PFSK-1 (cell line): ENCODE results near the gene ATP5F1E.

Experiments
- FOXP2 ChIP-seq: optimal IDR thresholded peaks from 2 replicates; pipeline ENCODE3; 2011; ENCODE audit warnings: borderline replicate concordance, control low read depth, inconsistent platforms; ENCODE audit not compliant: insufficient read depth; ENCODE audit errors: extremely low read length, extremely low read depth
- POLR2AphosphoS5 ChIP-seq: IDR thresholded peaks from 2 replicates; pipeline ENCODE4 v1.6.1; 2012; ENCODE audit warnings: low read depth, mild to moderate bottlenecking, control low read depth, low read length, moderate library complexity
- SIN3A ChIP-seq: IDR thresholded peaks from 2 replicates; pipeline ENCODE4 v1.6.1; 2012; ENCODE audit warnings: mild to moderate bottlenecking, low read length, moderate library complexity, borderline replicate concordance; ENCODE audit not compliant: insufficient read depth
- TAF1 ChIP-seq: IDR thresholded peaks from 2 replicates; pipeline ENCODE4 v1.6.1; 2012; ENCODE audit warnings: low read length, control low read depth, borderline replicate concordance; ENCODE audit not compliant: insufficient read depth
- TF ChIP-seq, protein P1 (sequence below), 2 experiments: IDR thresholded peaks; 2 replicates each; pipeline versions ENCODE4 v1.6.1 to v1.8.0; 2011 to 2012; ENCODE audit warnings: low read depth in 2 of 2, low read length in 2 of 2, control low read depth in 1 of 2, inconsistent platforms in 1 of 2, mild to moderate bottlenecking in 1 of 2, moderate library complexity in 1 of 2; ENCODE audit not compliant: insufficient read depth in 1 of 2

ATP5F1E gene

DNA sequence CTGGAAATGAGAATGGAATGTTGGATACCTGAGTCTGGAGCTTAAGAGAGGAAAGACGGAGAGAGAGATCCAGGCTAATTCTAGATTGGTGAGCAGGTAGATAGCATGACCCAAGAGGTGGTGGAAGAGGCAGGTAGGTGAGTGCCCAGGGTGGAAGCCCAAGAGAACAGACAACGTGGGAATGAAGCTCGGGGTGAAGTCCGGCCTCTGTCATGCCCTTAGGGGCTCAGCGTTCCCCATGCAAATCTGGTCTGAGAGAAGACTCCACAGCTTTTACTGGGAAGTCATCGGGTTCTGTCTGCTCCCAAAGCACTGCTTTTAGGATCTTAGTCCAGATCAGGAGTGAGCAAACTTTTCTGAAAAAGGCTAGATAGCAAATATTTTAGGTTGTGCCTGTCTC is 47.4 kb downstream of the ATP5F1E start:
- TF ChIP-seq FOXP2 (no peak), TAF1 (no peak), SIN3A (no peak), POLR2AphosphoS5 (no peak)
- TF ChIP-seq, protein P1, sequence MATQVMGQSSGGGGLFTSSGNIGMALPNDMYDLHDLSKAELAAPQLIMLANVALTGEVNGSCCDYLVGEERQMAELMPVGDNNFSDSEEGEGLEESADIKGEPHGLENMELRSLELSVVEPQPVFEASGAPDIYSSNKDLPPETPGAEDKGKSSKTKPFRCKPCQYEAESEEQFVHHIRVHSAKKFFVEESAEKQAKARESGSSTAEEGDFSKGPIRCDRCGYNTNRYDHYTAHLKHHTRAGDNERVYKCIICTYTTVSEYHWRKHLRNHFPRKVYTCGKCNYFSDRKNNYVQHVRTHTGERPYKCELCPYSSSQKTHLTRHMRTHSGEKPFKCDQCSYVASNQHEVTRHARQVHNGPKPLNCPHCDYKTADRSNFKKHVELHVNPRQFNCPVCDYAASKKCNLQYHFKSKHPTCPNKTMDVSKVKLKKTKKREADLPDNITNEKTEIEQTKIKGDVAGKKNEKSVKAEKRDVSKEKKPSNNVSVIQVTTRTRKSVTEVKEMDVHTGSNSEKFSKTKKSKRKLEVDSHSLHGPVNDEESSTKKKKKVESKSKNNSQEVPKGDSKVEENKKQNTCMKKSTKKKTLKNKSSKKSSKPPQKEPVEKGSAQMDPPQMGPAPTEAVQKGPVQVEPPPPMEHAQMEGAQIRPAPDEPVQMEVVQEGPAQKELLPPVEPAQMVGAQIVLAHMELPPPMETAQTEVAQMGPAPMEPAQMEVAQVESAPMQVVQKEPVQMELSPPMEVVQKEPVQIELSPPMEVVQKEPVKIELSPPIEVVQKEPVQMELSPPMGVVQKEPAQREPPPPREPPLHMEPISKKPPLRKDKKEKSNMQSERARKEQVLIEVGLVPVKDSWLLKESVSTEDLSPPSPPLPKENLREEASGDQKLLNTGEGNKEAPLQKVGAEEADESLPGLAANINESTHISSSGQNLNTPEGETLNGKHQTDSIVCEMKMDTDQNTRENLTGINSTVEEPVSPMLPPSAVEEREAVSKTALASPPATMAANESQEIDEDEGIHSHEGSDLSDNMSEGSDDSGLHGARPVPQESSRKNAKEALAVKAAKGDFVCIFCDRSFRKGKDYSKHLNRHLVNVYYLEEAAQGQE (IDR thresholded peaks at IDR 0.05; ENCODE audit: insufficient read depth in 1 of 2, low read depth in 2 of 2, low read length in 2 of 2): no peak

- TF ChIP-seq, protein P1 (IDR thresholded peaks at IDR 0.05; ENCODE audit: insufficient read depth in 1 of 2, low read depth in 2 of 2, low read length in 2 of 2): no peak
- no peak for TF ChIP-seq TAF1
- TF ChIP-seq SIN3A: no peak
- no peak for TF ChIP-seq FOXP2
- TF ChIP-seq POLR2AphosphoS5: no peak
Measured at GRCh38 chr20:58982406-58983114, 49.6 kb downstream of the ATP5F1E start.

- no peak for TF ChIP-seq POLR2AphosphoS5
- no peak for TF ChIP-seq SIN3A
- no peak for TF ChIP-seq TAF1
- TF ChIP-seq, protein P1 (IDR thresholded peaks at IDR 0.05; ENCODE audit: insufficient read depth in 1 of 2, low read depth in 2 of 2, low read length in 2 of 2): no peak
- no peak for TF ChIP-seq FOXP2
Measured at GRCh38 chr20:58981628-58982364, 50.3 kb downstream of the ATP5F1E start.

DNA sequence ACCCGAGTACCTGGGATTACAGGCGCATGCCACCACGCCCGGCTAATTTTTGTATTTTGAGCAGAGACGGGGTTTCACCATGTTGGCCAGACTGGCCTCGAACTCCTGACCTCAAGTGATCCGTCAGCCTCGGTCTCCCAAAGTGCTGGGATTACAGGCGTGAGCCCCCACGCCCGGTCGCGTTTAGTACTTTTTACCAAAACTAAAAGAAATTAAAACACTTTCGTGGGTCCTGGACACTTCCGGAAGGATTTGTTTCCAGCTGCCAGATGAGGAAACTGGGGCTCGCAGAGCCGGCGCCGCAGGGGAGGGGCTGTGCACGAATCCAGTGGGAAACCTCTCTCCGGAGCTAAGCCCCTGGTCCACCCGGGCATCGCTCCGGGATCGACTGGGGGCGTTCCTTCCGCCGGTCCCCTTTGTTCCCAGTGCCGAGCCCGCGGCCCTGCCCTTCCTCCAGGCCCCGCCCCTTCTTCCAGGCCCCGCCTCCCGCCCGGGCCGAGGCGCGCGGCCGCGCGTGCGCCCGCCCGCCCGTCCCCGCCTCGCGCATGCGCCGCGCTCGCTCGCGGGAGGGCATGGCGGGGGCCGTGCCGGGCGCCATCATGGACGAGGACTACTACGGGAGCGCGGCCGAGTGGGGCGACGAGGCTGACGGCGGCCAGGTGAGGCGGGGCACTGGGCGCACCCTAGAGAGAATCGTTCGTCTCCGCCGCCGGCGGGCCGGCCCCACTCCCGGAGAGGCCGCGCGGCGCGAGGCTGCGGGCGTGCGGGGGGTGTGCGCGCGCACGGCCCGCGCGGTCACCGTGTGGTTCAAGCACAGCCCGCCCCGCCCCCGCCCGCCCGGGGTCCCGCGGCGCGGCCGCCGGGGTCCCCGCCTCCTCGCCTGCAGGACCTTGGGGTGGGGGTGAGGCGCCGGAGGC is 51.2 kb downstream of the ATP5F1E start, which contains the start of gene NELFCD:
Gene NELFCD (plus strand): TSS at position 546 of the 917 bp plus-strand sequence. CDS start 54 bp downstream, at position 600.
- TF ChIP-seq TAF1: 0 out of 2 replicates have a peak, but pooled peaks have one; percentile 59
- peak; percentile 59 for TF ChIP-seq FOXP2
- peak; percentile 69 for TF ChIP-seq POLR2AphosphoS5
- TF ChIP-seq, protein P1 (IDR thresholded peaks at IDR 0.05; ENCODE audit: insufficient read depth in 1 of 2, low read depth in 2 of 2, low read length in 2 of 2): 0 out of 4 replicates have a peak, but pooled peaks of 1 of the 2 experiments have one; percentile 27
- TF ChIP-seq SIN3A: no peak
